ENCODE measurements around the gene AHCYL1. TPM values are rescaled to one million over a fixed set of nuclear protein-coding genes. Genes with fewer than 3 reads are reported as not detected.

Gene AHCYL1
- total and polyA plus RNA-seq, 2 donors from 2014 or later = 103 to 125 TPM

DNA sequence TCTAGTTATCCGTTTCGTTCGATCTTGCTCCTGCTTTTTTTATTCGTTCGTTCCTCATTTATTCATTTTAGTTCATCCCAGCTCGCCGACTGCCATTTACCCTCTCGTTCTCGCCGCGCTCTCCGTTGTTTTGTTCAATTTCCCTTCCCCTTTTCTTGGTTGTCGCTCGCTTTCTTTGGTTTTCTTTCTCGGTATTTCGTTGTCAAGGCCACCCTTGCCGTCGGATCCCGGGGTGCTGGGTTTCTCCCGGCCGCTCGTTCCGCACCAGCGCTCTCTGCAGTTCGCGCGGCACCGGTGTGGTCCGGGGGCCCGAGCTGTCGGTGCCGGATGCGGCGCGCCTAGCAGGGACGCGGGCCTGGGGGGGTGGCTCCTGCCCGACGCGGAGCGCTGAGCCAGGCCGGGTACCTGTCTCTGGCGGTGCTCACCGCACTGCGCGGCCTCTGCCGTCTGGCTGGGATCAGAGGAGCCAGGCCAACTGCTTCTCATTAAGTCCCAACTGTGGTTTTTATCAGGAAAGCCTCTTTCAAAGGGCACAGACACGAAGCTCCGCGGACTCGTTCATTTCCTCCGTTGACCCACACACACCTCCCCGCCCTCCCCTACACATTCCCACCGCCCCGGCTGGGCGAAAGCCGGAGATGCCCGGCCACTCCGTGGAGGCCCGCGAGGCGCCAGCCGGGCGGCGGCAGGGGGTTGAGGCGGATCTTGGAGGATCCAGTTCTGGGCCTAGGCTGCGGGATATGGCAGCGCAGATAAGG is 84.3 kb downstream of the AHCYL1 start:
- Histone ChIP-seq H3K27me3 (ENCODE audit: control insufficient read depth, insufficient read depth, low read length) (peaks cover 48% of the 10 kb centered on the region), H3K9me3 (ENCODE audit: control insufficient read depth in 2 of 3, insufficient read depth in 1 of 3, low read length in 3 of 3) (no peaks in the 10 kb centered on the region), H3K4me1 (ENCODE audit: control insufficient read depth in 2 of 3, insufficient read depth in 2 of 3, low read depth in 1 of 3, low read length in 3 of 3) (peaks cover 0 to 5% (median 0%) of the 10 kb centered on the region in 3 donors), H3K4me3 (ENCODE audit: low read length in 3 of 3) (no peak overlapping the region), H3K9ac (ENCODE audit: low read length in 3 of 3) (no peak overlapping the region), H3K27ac (ENCODE audit: low read depth in 2 of 2, low read length in 2 of 2) (no peak overlapping the region), H3K36me3 (ENCODE audit: control insufficient read depth in 2 of 3, insufficient read depth in 3 of 3, low read length in 3 of 3) (no peaks in the 10 kb centered on the region)
- FAIRE-seq = no peak
- peak in 3 of 5 donors; percentile 53 to 67 (median 64) for DNase-seq
- intact Hi-C loops (cut with DNase I) = no loop called here
- TF ChIP-seq, protein P1, sequence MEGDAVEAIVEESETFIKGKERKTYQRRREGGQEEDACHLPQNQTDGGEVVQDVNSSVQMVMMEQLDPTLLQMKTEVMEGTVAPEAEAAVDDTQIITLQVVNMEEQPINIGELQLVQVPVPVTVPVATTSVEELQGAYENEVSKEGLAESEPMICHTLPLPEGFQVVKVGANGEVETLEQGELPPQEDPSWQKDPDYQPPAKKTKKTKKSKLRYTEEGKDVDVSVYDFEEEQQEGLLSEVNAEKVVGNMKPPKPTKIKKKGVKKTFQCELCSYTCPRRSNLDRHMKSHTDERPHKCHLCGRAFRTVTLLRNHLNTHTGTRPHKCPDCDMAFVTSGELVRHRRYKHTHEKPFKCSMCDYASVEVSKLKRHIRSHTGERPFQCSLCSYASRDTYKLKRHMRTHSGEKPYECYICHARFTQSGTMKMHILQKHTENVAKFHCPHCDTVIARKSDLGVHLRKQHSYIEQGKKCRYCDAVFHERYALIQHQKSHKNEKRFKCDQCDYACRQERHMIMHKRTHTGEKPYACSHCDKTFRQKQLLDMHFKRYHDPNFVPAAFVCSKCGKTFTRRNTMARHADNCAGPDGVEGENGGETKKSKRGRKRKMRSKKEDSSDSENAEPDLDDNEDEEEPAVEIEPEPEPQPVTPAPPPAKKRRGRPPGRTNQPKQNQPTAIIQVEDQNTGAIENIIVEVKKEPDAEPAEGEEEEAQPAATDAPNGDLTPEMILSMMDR (IDR thresholded peaks at IDR 0.05; ENCODE audit: borderline replicate concordance, extremely low read depth, insufficient read depth) = no peak

DNA sequence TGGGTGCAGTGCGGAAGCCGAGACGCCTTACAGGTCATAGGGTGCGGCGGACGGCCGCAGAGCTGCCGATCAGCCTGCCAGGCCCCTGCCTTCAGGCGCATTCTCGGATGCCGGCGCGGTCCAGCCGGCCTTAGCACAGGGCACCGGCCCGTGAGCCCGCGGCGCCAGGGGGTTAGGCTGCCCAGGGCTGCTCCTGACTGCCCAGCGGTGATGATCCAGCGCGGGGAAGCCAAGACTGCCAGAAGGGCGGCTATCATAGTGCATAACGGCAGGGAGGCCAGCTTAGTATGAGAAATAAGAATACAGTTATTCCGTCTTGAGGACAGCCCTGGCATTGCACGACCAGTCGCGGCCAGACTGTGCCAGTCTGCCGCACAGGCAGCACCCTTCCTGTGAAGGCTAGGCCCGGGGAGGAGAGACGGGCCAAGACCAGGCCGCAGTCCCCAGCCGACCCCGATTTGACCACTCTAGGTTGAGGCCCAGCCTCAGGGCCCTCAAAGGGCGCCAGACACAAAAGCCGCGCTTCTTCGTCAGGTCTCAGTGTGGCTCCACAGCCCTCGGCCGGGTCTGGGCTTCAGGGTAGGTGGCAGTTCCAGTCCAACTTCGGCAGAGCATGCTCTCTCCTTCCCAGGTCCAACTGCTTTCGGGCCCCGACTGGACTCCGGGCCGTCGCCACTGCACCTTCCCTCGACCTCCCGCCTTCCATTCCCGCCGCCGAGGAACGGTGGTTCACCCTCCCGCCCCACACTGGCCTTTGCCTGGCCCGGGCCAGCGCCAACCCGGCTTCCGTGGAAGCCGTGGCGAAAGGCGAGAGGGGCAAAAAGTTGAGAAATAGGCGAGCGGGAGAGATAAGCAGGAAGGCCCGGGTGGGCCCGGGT is 85.1 kb downstream of the AHCYL1 start:
- Histone ChIP-seq H3K4me1 (ENCODE audit: control insufficient read depth in 2 of 3, insufficient read depth in 2 of 3, low read depth in 1 of 3, low read length in 3 of 3) (peaks cover 0 to 5% (median 0%) of the 10 kb centered on the region in 3 donors), H3K9me3 (ENCODE audit: control insufficient read depth in 2 of 3, insufficient read depth in 1 of 3, low read length in 3 of 3) (no peaks in the 10 kb centered on the region), H3K4me3 (ENCODE audit: low read length in 3 of 3) (no peak overlapping the region), H3K27me3 (ENCODE audit: control insufficient read depth, insufficient read depth, low read length) (peaks cover 53% of the 10 kb centered on the region), H3K9ac (ENCODE audit: low read length in 3 of 3) (no peak overlapping the region), H3K27ac (ENCODE audit: low read depth in 2 of 2, low read length in 2 of 2) (no peak overlapping the region), H3K36me3 (ENCODE audit: control insufficient read depth in 2 of 3, insufficient read depth in 3 of 3, low read length in 3 of 3) (no peaks in the 10 kb centered on the region)
- intact Hi-C loops (cut with DNase I) = no loop called here
- FAIRE-seq = no peak
- TF ChIP-seq, protein P1 (IDR thresholded peaks at IDR 0.05; ENCODE audit: borderline replicate concordance, extremely low read depth, insufficient read depth) = peak; percentile 2
- DNase-seq = peak in 1 of 5 donors; percentile 27

DNA sequence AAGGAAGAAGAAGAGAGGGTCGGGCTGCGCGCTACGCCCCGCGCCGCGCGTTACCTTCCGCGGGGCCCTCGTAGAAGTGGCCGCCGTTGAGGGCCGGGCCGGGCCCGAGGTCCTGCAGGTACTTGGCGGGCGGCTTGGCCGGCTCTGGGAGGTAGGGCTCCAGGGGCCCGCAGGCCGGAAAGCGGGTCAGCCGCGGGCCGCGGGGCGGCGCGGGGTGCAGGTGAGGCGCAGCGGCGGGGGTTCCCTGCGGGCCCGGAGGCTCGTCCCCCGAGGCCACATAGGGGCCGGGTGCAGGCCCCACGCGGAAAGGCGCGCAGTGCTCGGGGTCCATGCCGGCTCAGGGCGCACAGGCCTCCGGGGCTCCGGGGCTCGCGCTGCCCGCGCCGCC is 85.7 kb downstream of the AHCYL1 start:
- DNase-seq (peak in 1 of 5 donors; percentile 55), FAIRE-seq (no peak)
- H3K9me3 ChIP-seq (ENCODE audit: control insufficient read depth in 2 of 3, insufficient read depth in 1 of 3, low read length in 3 of 3) = no peaks in the 10 kb centered on the region
- TF ChIP-seq, protein P1 (IDR thresholded peaks at IDR 0.05; ENCODE audit: borderline replicate concordance, extremely low read depth, insufficient read depth) = no peak
- H3K4me1 ChIP-seq (ENCODE audit: control insufficient read depth in 2 of 3, insufficient read depth in 2 of 3, low read depth in 1 of 3, low read length in 3 of 3) = peaks cover 0 to 5% (median 0%) of the 10 kb centered on the region in 3 donors
- intact Hi-C loops (cut with DNase I) = no loop called here
- H3K27ac ChIP-seq (ENCODE audit: low read depth in 2 of 2, low read length in 2 of 2) = no peak overlapping the region
- H3K9ac ChIP-seq (ENCODE audit: low read length in 3 of 3) = no peak overlapping the region
- H3K27me3 ChIP-seq (ENCODE audit: control insufficient read depth, insufficient read depth, low read length) = peaks cover 53% of the 10 kb centered on the region
- no peaks in the 10 kb centered on the region for H3K36me3 ChIP-seq (ENCODE audit: control insufficient read depth in 2 of 3, insufficient read depth in 3 of 3, low read length in 3 of 3)
- no peak overlapping the region for H3K4me3 ChIP-seq (ENCODE audit: low read length in 3 of 3)

Measured in kidney (tissue), 14 donors.